ENCODE measurements around the gene SQSTM1. TPM values are rescaled to one million over a fixed set of nuclear protein-coding genes. Genes with fewer than 3 reads are reported as not detected.

The SQSTM1 gene
- total RNA-seq, 1 donor from 2014 or later, result 194 TPM

GRCh38 chr5:179803651-179804554 lies 16.8 kb upstream of the SQSTM1 start:
- H3K4me1 Mint-ChIP-seq (ENCODE audit: low read depth), result peaks cover 30% of the 10 kb centered on the region
- H3K4me3 Mint-ChIP-seq (ENCODE audit: low read depth), result peak overlapping the region; percentile 87
- no peaks in the 10 kb centered on the region for H3K27me3 Mint-ChIP-seq (ENCODE audit: low read depth)
- H3K9me3 Mint-ChIP-seq, result no peaks in the 10 kb centered on the region
- no peak for DNase-seq (ENCODE audit: low spot score)
- H3K36me3 Mint-ChIP-seq (ENCODE audit: low read depth), result peaks cover 31% of the 10 kb centered on the region
- H3K27ac Mint-ChIP-seq, result peak overlapping the region; percentile 87
- intact Hi-C loops (cut with micrococcal nuclease), result loop anchor here (1.0 to 10.0 kb wide), 6 partner anchors 17 to 182 kb away; partner anchors contain the start of genes CANX and HNRNPH1

- DNase-seq (ENCODE audit: low spot score), result no peak
- Mint-ChIP-seq H3K36me3 (ENCODE audit: low read depth) (peaks cover 25% of the 10 kb centered on the region), H3K27ac (peak overlapping the region; percentile 87), H3K4me1 (ENCODE audit: low read depth) (peaks cover 30% of the 10 kb centered on the region), H3K9me3 (no peaks in the 10 kb centered on the region), H3K27me3 (ENCODE audit: low read depth) (no peaks in the 10 kb centered on the region), H3K4me3 (ENCODE audit: low read depth) (peak overlapping the region; percentile 87)
- intact Hi-C loops (cut with micrococcal nuclease), result loop anchor here (5.0 to 10.0 kb wide), 4 partner anchors 33 to 182 kb away; partner anchors contain the start of genes CANX and HNRNPH1
These were observed 16.2 kb upstream of the SQSTM1 start for GRCh38 chr5:179804555-179804947.

GRCh38 chr5:179805070-179805528 lies 15.6 kb upstream of the SQSTM1 start:
- no peaks in the 10 kb centered on the region for H3K27me3 Mint-ChIP-seq (ENCODE audit: low read depth)
- peaks cover 30% of the 10 kb centered on the region for H3K4me1 Mint-ChIP-seq (ENCODE audit: low read depth)
- H3K27ac Mint-ChIP-seq, result peak overlapping the region; percentile 77
- H3K9me3 Mint-ChIP-seq, result no peaks in the 10 kb centered on the region
- DNase-seq (ENCODE audit: low spot score), result no peak
- H3K4me3 Mint-ChIP-seq (ENCODE audit: low read depth), result peak overlapping the region; percentile 87
- intact Hi-C loops (cut with micrococcal nuclease), result loop anchor here (1.0 to 10.0 kb wide), 2 partner anchors 9 to 110 kb away; partner anchors contain the start of gene CANX
- H3K36me3 Mint-ChIP-seq (ENCODE audit: low read depth), result peaks cover 20% of the 10 kb centered on the region

- Mint-ChIP-seq H3K27me3 (ENCODE audit: low read depth) (no peaks in the 10 kb centered on the region), H3K27ac (peak overlapping the region; percentile 77), H3K9me3 (no peaks in the 10 kb centered on the region), H3K4me3 (ENCODE audit: low read depth) (peak overlapping the region; percentile 87), H3K36me3 (ENCODE audit: low read depth) (peaks cover 21% of the 10 kb centered on the region), H3K4me1 (ENCODE audit: low read depth) (peaks cover 30% of the 10 kb centered on the region)
- no peak for DNase-seq (ENCODE audit: low spot score)
- intact Hi-C loops (cut with micrococcal nuclease), result loop anchor here (1.0 to 10.0 kb wide), 2 partner anchors 9 to 111 kb away; partner anchors contain the start of gene CANX
These were observed 15.0 kb upstream of the SQSTM1 start for GRCh38 chr5:179805529-179806249.

- H3K4me1 Mint-ChIP-seq (ENCODE audit: low read depth), result peaks cover 30% of the 10 kb centered on the region
- peak; percentile 65 for DNase-seq (ENCODE audit: low spot score)
- H3K9me3 Mint-ChIP-seq, result no peaks in the 10 kb centered on the region
- H3K4me3 Mint-ChIP-seq (ENCODE audit: low read depth), result peak within 1 kb of the TSS; percentile 77
- peaks cover 23% of the 10 kb centered on the region for H3K36me3 Mint-ChIP-seq (ENCODE audit: low read depth)
- intact Hi-C loops (cut with micrococcal nuclease), result loop anchor here (10.0 kb wide), 1 partner anchor 112 kb away; the partner anchor contains the start of gene CANX
- H3K27ac Mint-ChIP-seq, result peak within 1 kb of the TSS; percentile 72
- no peaks in the 10 kb centered on the region for H3K27me3 Mint-ChIP-seq (ENCODE audit: low read depth)
These were observed 14.3 kb upstream of the SQSTM1 start, which contains the start of gene MGAT4B for GRCh38 chr5:179806250-179807048. MGAT4B (minus strand) TSS chr5:179806866; CDS start chr5:179806583, 283 bp downstream.

GRCh38 chr5:179812135-179812825 lies 8.4 kb upstream of the SQSTM1 start:
- Mint-ChIP-seq H3K27me3 (ENCODE audit: low read depth) (no peaks in the 10 kb centered on the region), H3K9me3 (no peaks in the 10 kb centered on the region), H3K4me1 (ENCODE audit: low read depth) (peaks cover 3% of the 10 kb centered on the region), H3K27ac (no peak overlapping the region), H3K36me3 (ENCODE audit: low read depth) (peaks cover 33% of the 10 kb centered on the region), H3K4me3 (ENCODE audit: low read depth) (no peak overlapping the region)
- DNase-seq (ENCODE audit: low spot score), result no peak
- intact Hi-C loops (cut with micrococcal nuclease), result no loop called here

- no peak overlapping the region for H3K4me3 Mint-ChIP-seq (ENCODE audit: low read depth)
- no peak for DNase-seq (ENCODE audit: low spot score)
- intact Hi-C loops (cut with micrococcal nuclease), result no loop called here
- peaks cover 33% of the 10 kb centered on the region for H3K36me3 Mint-ChIP-seq (ENCODE audit: low read depth)
- no peaks in the 10 kb centered on the region for H3K9me3 Mint-ChIP-seq
- H3K27ac Mint-ChIP-seq, result no peak overlapping the region
- peaks cover 6% of the 10 kb centered on the region for H3K4me1 Mint-ChIP-seq (ENCODE audit: low read depth)
- no peaks in the 10 kb centered on the region for H3K27me3 Mint-ChIP-seq (ENCODE audit: low read depth)
These were observed 7.6 kb upstream of the SQSTM1 start for GRCh38 chr5:179812997-179813607.

GRCh38 chr5:179814090-179814489 lies 6.6 kb upstream of the SQSTM1 start:
- DNase-seq (ENCODE audit: low spot score), result no peak
- H3K4me1 Mint-ChIP-seq (ENCODE audit: low read depth), result peaks cover 9% of the 10 kb centered on the region
- H3K27ac Mint-ChIP-seq, result no peak overlapping the region
- intact Hi-C loops (cut with micrococcal nuclease), result no loop called here
- no peaks in the 10 kb centered on the region for H3K27me3 Mint-ChIP-seq (ENCODE audit: low read depth)
- H3K9me3 Mint-ChIP-seq, result no peaks in the 10 kb centered on the region
- no peak overlapping the region for H3K4me3 Mint-ChIP-seq (ENCODE audit: low read depth)
- H3K36me3 Mint-ChIP-seq (ENCODE audit: low read depth), result peaks cover 33% of the 10 kb centered on the region

- Mint-ChIP-seq H3K4me1 (ENCODE audit: low read depth) (peaks cover 17% of the 10 kb centered on the region), H3K36me3 (ENCODE audit: low read depth) (peaks cover 30% of the 10 kb centered on the region), H3K9me3 (no peaks in the 10 kb centered on the region), H3K4me3 (ENCODE audit: low read depth) (peak overlapping the region; percentile 6), H3K27me3 (ENCODE audit: low read depth) (no peaks in the 10 kb centered on the region), H3K27ac (peak overlapping the region; percentile 38)
- intact Hi-C loops (cut with micrococcal nuclease), result no loop called here
- no peak for DNase-seq (ENCODE audit: low spot score)
These were observed 5.0 kb upstream of the SQSTM1 start for GRCh38 chr5:179815491-179816249.

GRCh38 chr5:179816401-179816795 lies 4.3 kb upstream of the SQSTM1 start:
- Mint-ChIP-seq H3K4me3 (ENCODE audit: low read depth) (no peak overlapping the region), H3K36me3 (ENCODE audit: low read depth) (peaks cover 28% of the 10 kb centered on the region), H3K27me3 (ENCODE audit: low read depth) (no peaks in the 10 kb centered on the region), H3K9me3 (no peaks in the 10 kb centered on the region), H3K4me1 (ENCODE audit: low read depth) (peaks cover 17% of the 10 kb centered on the region), H3K27ac (no peak overlapping the region)
- DNase-seq (ENCODE audit: low spot score), result no peak
- intact Hi-C loops (cut with micrococcal nuclease), result no loop called here

Data from activated T-helper 2 cell treated with anti-CD3 and anti-CD28 coated beads, Interferon-gamma antibody, Interleukin-2, Interleukin-4, amounts not matched to agents 10 μg/mL and 5 μg/mL and 100 μg/mL, durations not matched to agents 14 hours and 24 hours and 36 hours (primary cell).